Gastroesophageal sphincter (tissue), 4 donors: ENCODE measurements around the gene C14orf93. TPM values are rescaled to one million over a fixed set of nuclear protein-coding genes. Genes with fewer than 3 reads are reported as not detected.

ENCODE experiments used
- ATAC-seq: fragments of 150-250 bp; one replicate; pipeline ENCODE4 v1.9.1; 2016; ENCODE audit warnings: mild to moderate bottlenecking, moderate library complexity
- H3K27ac ChIP-seq, 4 donors: fragments of 200-600 bp; sonication (generic) in 3 of 4; 1 replicate in 3 of 4; 2 replicates in 1 of 4; pipeline ENCODE4 v1.5.1; 2016 to 2019
- H3K27me3 ChIP-seq: fragments of 200-600 bp; sonication (generic); one replicate; pipeline ENCODE4 v1.5.1; 2019
- H3K36me3 ChIP-seq, 2 donors: fragments of 200-600 bp; sonication (generic); one replicate each; pipeline ENCODE4 v1.5.1; 2019; ENCODE audit warnings: control low read depth in 1 of 2
- H3K4me1 ChIP-seq, 3 donors: fragments of 200-600 bp; sonication (generic); 1 replicate in 2 of 3; 2 replicates in 1 of 3; pipeline ENCODE4 v1.5.1; 2016 to 2019; ENCODE audit warnings: control low read depth in 2 of 3
- H3K4me3 ChIP-seq, 2 donors: fragments of 200-600 bp; sonication (generic); one replicate each; pipeline ENCODE4 v1.5.1; 2019; ENCODE audit warnings: mild to moderate bottlenecking in 1 of 2, moderate library complexity in 1 of 2
- H3K9me3 ChIP-seq, 3 donors: fragments of 200-600 bp; sonication (generic); one replicate each; pipeline ENCODE4 v1.5.1; 2017 to 2019; ENCODE audit warnings: control low read depth in 2 of 3
- CTCF ChIP-seq, 4 experiments: fragments of 200-600 bp in 2 of 4; fragments of 450-650 bp in 2 of 4; sonication (generic) in 1 of 4; IDR thresholded peaks; one replicate each; pipeline ENCODE4 v1.5.1; 2017 to 2019; ENCODE audit warnings: antibody characterized with exemption in 4 of 4, mild to moderate bottlenecking in 2 of 4, moderate library complexity in 2 of 4
- EP300 ChIP-seq: sonication (generic); formaldehyde crosslinking; IDR thresholded peaks from one replicate; pipeline ENCODE4 v1.6.1; 2017; ENCODE audit warnings: antibody characterized with exemption, mild to moderate bottlenecking
- POLR2A ChIP-seq, 2 donors: fragments of 450-650 bp; IDR thresholded peaks; one replicate each; pipeline ENCODE4 v1.6.1; 2017; ENCODE audit warnings: antibody characterized with exemption in 2 of 2, mild to moderate bottlenecking in 2 of 2, moderate library complexity in 1 of 2
- POLR2AphosphoS5 ChIP-seq: sonication (generic); formaldehyde crosslinking; IDR thresholded peaks from one replicate; pipeline ENCODE4 v1.6.1; 2017; ENCODE audit warnings: antibody characterized with exemption
- WGBS, 2 donors: methylation state at CpG; one replicate each; pipeline ENCODE4 v1.1.5; 2018; ENCODE audit warnings: low coverage in 1 of 2; 5-methylcytosine and 5-hydroxymethylcytosine counted together
- total RNA-seq, 4 donors: library from RNA; depleted of rRNA; stranded (reverse); fragments of >200 nt; gene quantifications; one replicate each; pipeline ENCODE4 v1.1.0, GENCODE V29; 2016

The C14orf93 gene
- total RNA-seq, 4 donors from 2014 or later, result 8.4 to 16.0 (median 13.2) TPM

DNA sequence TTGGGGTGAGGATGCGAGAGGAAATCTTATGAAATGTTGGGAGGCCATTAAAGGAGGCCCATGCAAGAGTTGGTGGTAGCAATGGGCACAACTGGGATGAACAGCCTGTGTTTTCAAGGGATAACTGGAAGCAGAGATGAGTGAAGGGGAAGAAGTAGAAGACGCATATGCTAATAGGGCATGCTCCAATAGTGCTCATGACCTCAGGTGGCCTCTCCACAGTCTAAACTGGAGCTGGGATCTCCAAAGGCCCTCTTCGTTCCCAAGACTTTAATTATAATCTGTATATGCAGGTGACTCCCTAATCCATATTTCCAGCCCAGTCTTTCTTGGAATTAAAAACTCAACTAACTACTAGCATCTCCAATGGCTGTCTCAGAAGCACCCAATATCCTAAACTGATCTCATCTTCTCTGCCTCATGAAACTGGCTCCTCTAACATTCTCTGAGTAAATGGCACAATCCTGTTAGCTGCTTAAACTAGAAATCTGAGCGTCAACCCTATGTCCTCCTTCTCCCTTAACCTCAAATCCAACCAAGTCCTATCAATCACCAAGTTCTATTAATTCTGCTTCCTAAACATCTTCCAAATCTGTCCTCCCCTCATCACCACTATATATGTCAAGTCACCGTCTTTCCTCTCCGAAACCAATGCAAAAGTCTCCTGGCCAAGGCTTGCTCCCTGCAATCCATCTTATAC, 24.8 kb downstream of the C14orf93 start:
- Histone ChIP-seq H3K4me1 (peaks cover 0 to 33% (median 11%) of the 10 kb centered on the region in 3 donors), H3K27ac (no peak overlapping the region), H3K36me3 (peaks cover 0 to 19% of the 10 kb centered on the region in 2 donors), H3K9me3 (no peaks in the 10 kb centered on the region), H3K4me3 (no peak overlapping the region), H3K27me3 (peaks cover 15% of the 10 kb centered on the region)
- TF ChIP-seq CTCF (IDR thresholded peaks at IDR 0.05) (no peak), EP300 (no peak), POLR2AphosphoS5 (no peak), POLR2A (IDR thresholded peaks at IDR 0.05) (no peak)
- WGBS, 2 donors, result 75 to 94% methylated on average over 5 to 6 of the region's 6 CpGs
- no peak for ATAC-seq

DNA sequence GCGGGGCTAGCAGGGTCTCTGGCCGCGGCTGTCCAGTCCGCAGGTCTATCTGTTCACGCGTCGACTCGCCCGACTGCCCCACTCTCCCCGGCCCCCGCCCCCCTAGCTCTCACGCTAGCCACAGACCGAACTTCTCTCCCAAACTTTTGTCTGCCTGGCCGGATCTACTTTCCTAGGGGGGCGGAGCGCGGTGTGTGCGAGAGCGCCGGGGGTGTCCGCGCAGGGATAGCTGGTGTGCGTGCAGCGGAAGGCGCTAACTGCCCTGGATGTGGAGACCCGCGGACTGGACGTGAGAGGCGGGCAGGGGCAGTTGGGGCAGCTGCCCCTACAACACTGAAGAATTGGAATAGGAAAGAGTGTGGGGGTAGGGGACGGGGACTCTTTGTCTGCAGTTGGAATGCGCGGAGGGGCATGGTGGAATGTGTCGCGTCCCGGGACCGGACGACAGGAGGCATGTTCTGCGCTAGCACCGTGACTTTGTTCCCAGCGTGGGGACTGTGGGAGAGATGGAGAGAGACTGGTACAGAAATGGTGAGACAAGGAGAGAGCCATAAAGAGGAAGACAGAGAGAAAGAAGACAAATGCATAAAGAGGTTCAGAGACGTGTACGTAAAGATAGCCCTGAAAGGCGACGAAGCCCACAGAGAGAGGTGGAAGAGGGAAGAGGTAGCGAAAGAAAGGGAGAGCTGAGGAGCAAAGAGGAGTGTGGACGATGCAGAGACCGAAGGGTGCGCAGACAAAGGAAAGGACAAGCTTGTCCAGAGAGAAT, 27.3 kb downstream of the C14orf93 start, which contains the start of gene AJUBA:
Gene AJUBA, minus strand, starts transcription at position 75 of the 769 bp plus-strand sequence. CDS start 285 bp downstream, outside the sequence.
- TF ChIP-seq EP300 (no peak), POLR2AphosphoS5 (no peak), POLR2A (IDR thresholded peaks at IDR 0.05) (no peak), CTCF (IDR thresholded peaks at IDR 0.05) (peak in 1 of 4 experiments; percentile 21)
- Histone ChIP-seq H3K4me3 (peak within 1 kb of the TSS; percentile 51 to 81), H3K4me1 (peaks cover 0 to 55% (median 32%) of the 10 kb centered on the region in 3 donors), H3K36me3 (peaks cover 0 to 7% of the 10 kb centered on the region in 2 donors), H3K27me3 (peaks cover 15% of the 10 kb centered on the region), H3K9me3 (no peaks in the 10 kb centered on the region), H3K27ac (peak within 1 kb of the TSS; percentile 7 to 91 (median 87))
- ATAC-seq, result peak; percentile 82
- 0 to 1% methylated on average over 8 to 29 of the region's 48 CpGs for WGBS, 2 donors

DNA sequence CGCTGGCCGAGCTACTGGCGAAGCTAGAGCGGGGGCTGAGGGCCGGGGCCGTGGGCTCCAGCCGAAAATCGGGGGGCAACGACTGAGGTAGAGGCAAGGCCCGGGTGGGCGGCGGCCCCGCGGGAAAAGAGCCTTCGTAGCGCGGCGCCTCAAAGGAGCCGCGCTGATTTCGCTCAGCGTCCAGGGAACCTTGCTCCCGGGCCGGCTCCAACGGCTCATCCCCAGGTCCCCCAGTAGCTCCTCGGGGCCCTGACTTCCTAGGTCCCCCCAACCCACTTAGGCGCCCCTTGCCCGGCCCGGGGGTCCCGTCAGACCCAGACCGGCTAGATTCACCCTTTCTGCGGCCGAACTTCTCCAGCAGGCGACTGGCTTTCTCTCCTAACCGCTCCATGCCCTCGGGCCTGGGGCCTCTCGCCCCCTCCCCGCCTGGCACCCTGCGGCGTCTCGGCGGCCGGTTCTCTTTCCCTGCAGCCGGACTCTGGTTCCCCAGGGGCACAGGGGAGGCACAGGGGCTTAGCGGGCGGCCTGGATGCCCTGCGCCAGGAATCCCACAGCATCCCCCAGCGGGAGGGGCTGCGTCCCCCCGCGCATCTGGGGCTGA, 28.0 kb downstream of the C14orf93 start:
- Histone ChIP-seq H3K27ac (peak overlapping the region; percentile 7 to 91 (median 87)), H3K36me3 (no peaks in the 10 kb centered on the region), H3K4me1 (peaks cover 0 to 62% (median 37%) of the 10 kb centered on the region in 3 donors), H3K4me3 (peak overlapping the region; percentile 51 to 81), H3K27me3 (peaks cover 15% of the 10 kb centered on the region), H3K9me3 (no peaks in the 10 kb centered on the region)
- no peak for TF ChIP-seq POLR2A (IDR thresholded peaks at IDR 0.05)
- TF ChIP-seq EP300, result no peak
- TF ChIP-seq CTCF (IDR thresholded peaks at IDR 0.05), result peak in 1 of 4 experiments; percentile 17
- no peak for TF ChIP-seq POLR2AphosphoS5
- ATAC-seq, result no peak
- WGBS, 2 donors, result no CpG with 5 or more reads among the region's 51 CpGs

GRCh38 chr14:22981090-22981875, 28.7 kb downstream of the C14orf93 start:
- WGBS, 2 donors, result 1% methylated on average over 17 of the region's 76 CpGs; no CpG with 5 or more reads in 1 of the 2 donors
- H3K4me1 ChIP-seq, result peaks cover 0 to 69% (median 42%) of the 10 kb centered on the region in 3 donors
- no peaks in the 10 kb centered on the region for H3K36me3 ChIP-seq
- no peaks in the 10 kb centered on the region for H3K9me3 ChIP-seq
- peaks cover 15% of the 10 kb centered on the region for H3K27me3 ChIP-seq
- peak overlapping the region in 3 of 4 donors; percentile 84 to 91 (median 90) for H3K27ac ChIP-seq
- H3K4me3 ChIP-seq, result peak overlapping the region; percentile 51 to 81
- ATAC-seq, result no peak
- TF ChIP-seq CTCF (IDR thresholded peaks at IDR 0.05), result no peak
- TF ChIP-seq EP300, result no peak
- no peak for TF ChIP-seq POLR2AphosphoS5
- peak in 1 of 2 donors; percentile 21 for TF ChIP-seq POLR2A (IDR thresholded peaks at IDR 0.05)
